ENCODE measurements around the gene CRACR2B. TPM values are rescaled to one million over a fixed set of nuclear protein-coding genes. Genes with fewer than 3 reads are reported as not detected.
A peak's percentile ranks its signal among the peaks of the same experiment; 100 is the strongest.

CRACR2B gene
- total RNA-seq, 1 donor from 2014 or later: 34.3 TPM

DNA sequence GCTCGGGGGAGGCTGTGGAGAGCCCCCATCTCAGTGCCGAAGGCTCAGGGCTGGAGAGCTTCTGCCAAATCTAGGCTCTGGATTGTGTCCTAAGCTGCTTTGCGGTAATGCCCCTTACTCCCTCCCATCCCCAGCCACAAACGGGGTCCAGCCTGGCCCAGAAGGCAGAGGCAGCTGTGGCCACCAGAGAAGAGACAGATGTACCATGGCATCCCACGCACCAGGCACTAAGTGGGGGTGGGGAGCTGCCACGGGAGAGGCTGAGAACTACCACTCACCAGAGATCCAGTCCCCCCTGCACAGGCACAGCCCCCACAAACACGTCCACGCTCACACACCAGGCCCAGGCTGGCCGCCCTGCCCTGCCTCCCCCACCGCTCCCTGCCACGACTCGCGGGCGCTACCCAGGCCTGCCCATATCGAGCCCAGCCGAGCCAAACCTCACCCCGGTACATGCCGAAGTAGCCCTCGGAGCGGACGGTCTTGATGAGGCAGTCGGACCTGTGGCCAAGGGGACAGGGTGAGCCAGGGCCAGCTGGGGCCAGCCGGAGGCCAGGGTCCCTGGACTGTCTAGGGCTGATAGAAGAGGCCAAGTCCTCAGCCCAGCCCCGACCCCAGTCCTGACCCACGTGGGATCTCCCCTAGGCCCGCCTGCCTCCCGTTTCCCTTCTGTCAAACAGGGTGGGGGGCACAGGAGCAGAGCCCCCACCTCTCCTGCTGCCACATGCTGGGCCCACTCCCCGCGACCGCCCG lies 33.5 kb upstream of the CRACR2B start:
- ATAC-seq (no peak), DNase-seq (no peak)
- H3K27ac ChIP-seq: no peak overlapping the region
- H3K27me3 ChIP-seq: no peaks in the 10 kb centered on the region
- H3K4me3 ChIP-seq: peak overlapping the region; percentile 87
- no peak for TF ChIP-seq CTCF (IDR thresholded peaks at IDR 0.05)
- peaks cover 22% of the 10 kb centered on the region for H3K4me1 ChIP-seq
- intact Hi-C loops (cut with DNase I): no loop called here
- H3K36me3 ChIP-seq: peaks cover 7% of the 10 kb centered on the region
- H3K9me3 ChIP-seq: no peaks in the 10 kb centered on the region

- DNase-seq: no peak
- H3K9me3 ChIP-seq: no peaks in the 10 kb centered on the region
- H3K4me3 ChIP-seq: peak overlapping the region; percentile 87
- ATAC-seq: peak; percentile 8
- H3K36me3 ChIP-seq: peaks cover 7% of the 10 kb centered on the region
- H3K27me3 ChIP-seq: no peaks in the 10 kb centered on the region
- H3K4me1 ChIP-seq: peaks cover 22% of the 10 kb centered on the region
- intact Hi-C loops (cut with DNase I): no loop called here
- H3K27ac ChIP-seq: peak overlapping the region; percentile 73
- TF ChIP-seq CTCF (IDR thresholded peaks at IDR 0.05): no peak
These were observed 32.7 kb upstream of the CRACR2B start for GRCh38 chr11:794766-795633.

DNA sequence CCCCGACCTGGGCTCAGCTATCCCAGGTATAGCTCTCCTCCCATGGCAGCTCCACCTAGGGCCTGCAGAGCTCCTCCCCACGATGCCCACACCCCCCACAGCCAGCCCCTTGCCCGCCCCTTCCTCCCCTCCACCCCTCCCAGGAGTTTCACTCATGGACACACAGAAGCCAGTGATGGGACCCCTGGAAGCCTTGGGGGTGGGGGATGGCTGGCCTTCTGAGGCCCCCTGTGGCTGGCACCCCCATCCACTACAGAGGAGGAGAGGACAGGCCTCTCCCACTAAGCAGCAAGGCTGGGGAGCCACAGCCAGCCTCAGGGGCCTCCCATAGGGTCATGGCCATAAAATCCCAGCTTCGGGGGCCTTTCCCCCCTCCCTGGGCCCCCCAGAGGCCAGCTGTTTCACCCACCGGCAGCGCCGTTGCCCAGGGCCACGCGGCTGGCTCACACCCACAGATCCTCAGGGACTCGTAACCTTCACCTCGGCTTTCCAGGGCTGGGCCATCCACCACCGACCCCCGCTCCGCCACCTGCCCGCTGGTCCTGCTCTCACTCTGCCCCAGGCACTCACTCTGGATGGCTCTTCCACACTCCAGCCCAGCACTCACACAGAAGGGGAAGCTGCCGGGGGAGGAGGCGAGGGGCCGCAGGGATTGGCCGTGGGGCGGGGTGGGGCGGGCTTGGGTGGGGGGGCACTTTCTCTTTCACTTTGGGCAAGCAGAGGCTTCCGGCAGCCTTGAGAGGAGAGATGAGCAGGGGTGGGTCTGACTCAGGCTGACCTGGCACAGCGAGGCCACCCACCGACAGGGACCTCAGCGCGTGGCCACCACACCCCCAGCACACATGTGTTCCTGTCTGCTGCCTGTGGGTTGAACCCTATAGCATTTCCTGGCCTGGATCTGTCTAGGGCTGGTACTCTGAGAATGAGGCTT lies 31.8 kb upstream of the CRACR2B start:
- TF ChIP-seq CTCF (IDR thresholded peaks at IDR 0.05): no peak
- Histone ChIP-seq H3K36me3 (peaks cover 7% of the 10 kb centered on the region), H3K4me1 (peaks cover 22% of the 10 kb centered on the region), H3K9me3 (no peaks in the 10 kb centered on the region), H3K27ac (peak overlapping the region; percentile 73), H3K4me3 (peak overlapping the region; percentile 87), H3K27me3 (no peaks in the 10 kb centered on the region)
- DNase-seq (peak; percentile 92), ATAC-seq (peak; percentile 75)
- intact Hi-C loops (cut with DNase I): no loop called here

DNA sequence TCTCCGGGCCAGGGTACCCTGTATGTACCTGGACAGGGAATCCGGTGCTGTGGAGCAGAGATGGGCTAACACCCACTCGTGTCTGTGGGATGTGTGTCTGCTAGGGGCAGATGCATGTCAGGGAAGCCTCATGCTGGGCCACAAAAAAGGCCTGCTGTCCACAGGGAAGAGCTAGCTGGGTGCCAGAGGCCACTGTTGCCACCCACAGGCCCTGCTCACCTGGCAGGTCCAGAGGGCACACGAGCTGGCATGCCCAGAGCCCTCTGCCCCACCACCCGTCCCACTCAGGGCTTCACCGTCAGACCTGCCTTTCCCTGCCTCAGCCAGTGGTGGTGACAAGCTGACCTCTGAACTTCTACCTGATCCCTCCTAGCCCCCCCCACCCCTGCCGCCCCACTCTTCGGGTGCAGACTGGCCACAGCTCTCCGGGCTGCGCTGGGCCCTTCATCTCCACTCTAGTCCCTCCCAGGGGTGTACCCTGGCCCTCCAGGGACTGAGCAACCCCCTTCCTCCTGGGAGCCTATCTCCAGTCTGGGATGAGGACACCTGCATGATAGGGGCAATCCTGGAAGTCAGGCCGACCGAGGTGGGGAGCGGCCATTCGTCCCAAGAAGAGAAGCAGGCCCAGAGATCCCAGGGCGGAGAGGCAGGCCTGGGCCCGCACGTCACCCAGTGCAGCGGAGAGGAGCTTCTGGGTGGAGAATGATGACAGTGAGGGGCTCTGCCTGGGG lies 31.0 kb upstream of the CRACR2B start:
- Histone ChIP-seq H3K4me1 (peaks cover 22% of the 10 kb centered on the region), H3K36me3 (peaks cover 5% of the 10 kb centered on the region), H3K27ac (peak overlapping the region; percentile 73), H3K27me3 (no peaks in the 10 kb centered on the region), H3K4me3 (peak overlapping the region; percentile 87), H3K9me3 (no peaks in the 10 kb centered on the region)
- intact Hi-C loops (cut with DNase I): no loop called here
- TF ChIP-seq CTCF (IDR thresholded peaks at IDR 0.05): no peak
- DNase-seq (no peak), ATAC-seq (no peak)
